BLaER1 (cell line): Measurements from ENCODE around the gene CACNA1F.

Experiments used
- H3K27ac ChIP-seq: shearing (Covaris generic); formaldehyde crosslinking; 2 replicates; pipeline ENCODE4 v1.8.1; 2022
- H3K27me3 ChIP-seq: shearing (Covaris generic); formaldehyde crosslinking; 2 replicates; pipeline ENCODE4 v1.8.1; 2022
- H3K36me3 ChIP-seq: shearing (Covaris generic); formaldehyde crosslinking; 2 replicates; pipeline ENCODE4 v1.8.1; 2022
- H3K4me1 ChIP-seq: shearing (Covaris generic); formaldehyde crosslinking; 2 replicates; pipeline ENCODE4 v1.8.1; 2022
- H3K4me2 ChIP-seq: shearing (Covaris generic); formaldehyde crosslinking; 2 replicates; pipeline ENCODE4 v1.8.1; 2022
- H3K4me3 ChIP-seq: shearing (Covaris generic); formaldehyde crosslinking; 2 replicates; pipeline ENCODE4 v1.8.1; 2022
- H3K9ac ChIP-seq: shearing (Covaris generic); formaldehyde crosslinking; 2 replicates; pipeline ENCODE4 v1.8.1; 2022
- H3K9me3 ChIP-seq: shearing (Covaris generic); formaldehyde crosslinking; 2 replicates; pipeline ENCODE4 v1.8.1; 2022
- H4K20me1 ChIP-seq: shearing (Covaris generic); formaldehyde crosslinking; 2 replicates; pipeline ENCODE4 v1.8.1; 2022
- Cebpa-rat ChIP-seq: shearing (Covaris generic); IDR thresholded peaks from 2 replicates; pipeline ENCODE4 v1.8.1; 2022

Gene CACNA1F

GRCh38 chrX:49247916-49248811 lies 15.0 kb upstream of the CACNA1F start:
- Histone ChIP-seq H3K27me3 (peaks cover 41% of the 10 kb centered on the region), H3K4me2 (no peak overlapping the region), H3K9ac (no peak overlapping the region), H3K4me1 (no peaks in the 10 kb centered on the region), H3K4me3 (no peak overlapping the region), H3K27ac (no peak overlapping the region), H4K20me1 (peaks cover 3% of the 10 kb centered on the region; the same call in 1 of the 2 replicates), H3K36me3 (peaks cover 56% of the 10 kb centered on the region), H3K9me3 (no peaks in the 10 kb centered on the region)
- no peak for TF ChIP-seq Cebpa-rat

- no peaks in the 10 kb centered on the region for H3K9me3 ChIP-seq
- peaks cover 11% of the 10 kb centered on the region; the same call in 1 of the 2 replicates for H4K20me1 ChIP-seq
- H3K27me3 ChIP-seq = peaks cover 48% of the 10 kb centered on the region
- no peak overlapping the region for H3K9ac ChIP-seq
- TF ChIP-seq Cebpa-rat = no peak
- peaks cover 64% of the 10 kb centered on the region for H3K36me3 ChIP-seq
- H3K4me2 ChIP-seq = no peak overlapping the region
- no peak overlapping the region for H3K27ac ChIP-seq
- no peak overlapping the region for H3K4me3 ChIP-seq
- H3K4me1 ChIP-seq = no peaks in the 10 kb centered on the region
Observed at GRCh38 chrX:49247346-49247745, 14.2 kb upstream of the CACNA1F start.

- H3K4me3 ChIP-seq = no peak overlapping the region
- H3K4me2 ChIP-seq = no peak overlapping the region
- H3K27ac ChIP-seq = no peak overlapping the region
- peaks cover 67% of the 10 kb centered on the region for H3K36me3 ChIP-seq
- H4K20me1 ChIP-seq = peaks cover 12% of the 10 kb centered on the region; the same call in 1 of the 2 replicates
- no peaks in the 10 kb centered on the region for H3K9me3 ChIP-seq
- H3K4me1 ChIP-seq = no peaks in the 10 kb centered on the region
- no peak for TF ChIP-seq Cebpa-rat
- H3K27me3 ChIP-seq = peaks cover 54% of the 10 kb centered on the region
- no peak overlapping the region for H3K9ac ChIP-seq
Observed at GRCh38 chrX:49246541-49246940, 13.4 kb upstream of the CACNA1F start.

DNA sequence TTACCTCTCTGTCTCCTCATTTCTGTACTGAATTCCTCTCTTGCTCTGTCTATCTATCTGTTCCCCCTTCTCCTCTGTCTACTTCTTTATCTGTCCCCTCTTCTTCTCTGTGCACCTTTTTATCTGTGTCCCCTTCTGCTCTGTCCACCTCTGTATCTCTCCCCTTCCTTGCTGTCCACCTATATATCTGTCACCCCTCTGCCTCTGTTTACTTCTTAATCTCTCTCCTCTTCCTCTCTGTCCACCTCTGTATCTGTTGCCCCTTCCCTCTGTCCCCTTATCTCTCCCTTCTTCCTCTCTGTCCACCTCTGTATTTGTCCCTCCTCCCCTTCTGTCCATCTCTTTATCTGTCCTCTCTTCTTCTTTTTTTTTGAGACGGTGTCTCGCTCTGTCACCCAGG lies 11.1 kb upstream of the CACNA1F start:
- H3K4me3 ChIP-seq = no peak overlapping the region
- no peak overlapping the region for H3K9ac ChIP-seq
- peaks cover 59% of the 10 kb centered on the region for H3K27me3 ChIP-seq
- peaks cover 12% of the 10 kb centered on the region; the same call in 1 of the 2 replicates for H4K20me1 ChIP-seq
- no peaks in the 10 kb centered on the region for H3K9me3 ChIP-seq
- no peak overlapping the region for H3K4me2 ChIP-seq
- peaks cover 58% of the 10 kb centered on the region for H3K36me3 ChIP-seq
- no peak for TF ChIP-seq Cebpa-rat
- H3K27ac ChIP-seq = no peak overlapping the region
- H3K4me1 ChIP-seq = no peaks in the 10 kb centered on the region

DNA sequence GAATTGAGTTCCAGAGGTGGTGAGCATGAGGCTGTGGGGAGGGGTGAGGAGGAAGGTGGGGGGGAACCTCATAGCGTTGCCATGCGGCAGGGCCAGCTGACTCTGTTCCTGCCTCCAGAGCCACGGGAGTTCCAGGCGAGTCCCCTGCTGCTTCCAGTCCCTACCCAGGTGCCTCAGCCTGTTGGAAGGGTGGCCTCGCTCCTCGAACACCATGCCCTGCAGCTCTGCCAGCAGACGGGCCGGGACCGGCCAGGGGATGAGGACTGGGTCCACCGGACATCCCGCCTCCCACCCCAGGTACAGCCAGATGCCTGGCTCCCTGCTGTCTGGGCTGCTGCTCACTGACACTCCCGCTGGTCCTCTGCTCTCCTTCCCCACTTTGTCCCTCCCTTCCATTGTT lies 10.0 kb upstream of the CACNA1F start:
- Histone ChIP-seq H3K4me2 (no peak overlapping the region), H3K27me3 (peaks cover 59% of the 10 kb centered on the region), H3K36me3 (peaks cover 50% of the 10 kb centered on the region), H3K9me3 (no peaks in the 10 kb centered on the region), H3K4me3 (no peak overlapping the region), H3K9ac (no peak overlapping the region), H4K20me1 (peaks cover 12% of the 10 kb centered on the region; the same call in 1 of the 2 replicates), H3K27ac (no peak overlapping the region), H3K4me1 (no peaks in the 10 kb centered on the region)
- TF ChIP-seq Cebpa-rat = no peak

GRCh38 chrX:49242545-49243066 lies 9.5 kb upstream of the CACNA1F start:
- peaks cover 59% of the 10 kb centered on the region for H3K27me3 ChIP-seq
- H3K27ac ChIP-seq = no peak overlapping the region
- no peaks in the 10 kb centered on the region for H3K4me1 ChIP-seq
- no peak overlapping the region for H3K4me2 ChIP-seq
- no peak for TF ChIP-seq Cebpa-rat
- no peak overlapping the region for H3K4me3 ChIP-seq
- H3K9ac ChIP-seq = no peak overlapping the region
- peaks cover 46% of the 10 kb centered on the region for H3K36me3 ChIP-seq
- H3K9me3 ChIP-seq = no peaks in the 10 kb centered on the region
- H4K20me1 ChIP-seq = peaks cover 12% of the 10 kb centered on the region; the same call in 1 of the 2 replicates

GRCh38 chrX:49238735-49239134 lies 5.6 kb upstream of the CACNA1F start:
- H3K36me3 ChIP-seq = peaks cover 16% of the 10 kb centered on the region
- H3K9me3 ChIP-seq = 0 out of 2 replicates have a peak, but pooled peaks cover 3% of the 10 kb centered on the region
- no peak overlapping the region for H3K27ac ChIP-seq
- H3K4me3 ChIP-seq = no peak overlapping the region
- H3K4me2 ChIP-seq = no peak overlapping the region
- no peak overlapping the region for H3K9ac ChIP-seq
- no peak for TF ChIP-seq Cebpa-rat
- peaks cover 16% of the 10 kb centered on the region for H3K4me1 ChIP-seq
- peaks cover 12% of the 10 kb centered on the region; the same call in 1 of the 2 replicates for H4K20me1 ChIP-seq
- H3K27me3 ChIP-seq = peaks cover 31% of the 10 kb centered on the region

DNA sequence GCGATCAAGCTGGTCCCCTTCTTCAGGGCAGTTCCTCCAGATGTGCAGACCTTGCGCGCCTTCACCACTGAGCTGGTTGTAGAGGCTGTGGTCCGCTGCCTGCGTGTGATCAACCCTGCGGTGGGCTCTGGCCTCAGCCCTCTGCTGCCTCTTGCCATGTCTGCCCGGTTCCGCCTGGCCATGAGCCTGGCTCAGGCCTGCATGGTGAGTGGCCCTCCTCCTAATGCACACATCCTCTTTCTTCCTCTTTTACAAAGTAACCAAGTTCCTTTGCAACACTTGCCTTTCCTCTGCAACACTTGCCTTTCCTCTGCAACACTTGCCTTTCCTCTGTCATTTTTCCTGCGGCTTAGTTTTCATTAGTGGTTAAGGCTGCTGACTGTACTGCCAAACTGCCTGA lies 3.9 kb upstream of the CACNA1F start:
- 0 out of 2 replicates have a peak, but pooled peaks cover 3% of the 10 kb centered on the region for H3K9me3 ChIP-seq
- H3K4me1 ChIP-seq = peaks cover 16% of the 10 kb centered on the region
- TF ChIP-seq Cebpa-rat = no peak
- no peaks in the 10 kb centered on the region for H3K36me3 ChIP-seq
- H3K27me3 ChIP-seq = peaks cover 15% of the 10 kb centered on the region
- H3K9ac ChIP-seq = no peak overlapping the region
- H4K20me1 ChIP-seq = no peaks in the 10 kb centered on the region
- H3K4me2 ChIP-seq = peak overlapping the region; percentile 63
- no peak overlapping the region for H3K4me3 ChIP-seq
- no peak overlapping the region for H3K27ac ChIP-seq

- no peak for TF ChIP-seq Cebpa-rat
- Histone ChIP-seq H3K4me3 (no peak overlapping the region), H3K9ac (no peak overlapping the region), H3K4me2 (no peak overlapping the region), H4K20me1 (no peaks in the 10 kb centered on the region), H3K9me3 (peaks cover 21% of the 10 kb centered on the region; the same call in 1 of the 2 replicates), H3K27ac (no peak overlapping the region), H3K4me1 (peaks cover 16% of the 10 kb centered on the region), H3K27me3 (peaks cover 16% of the 10 kb centered on the region), H3K36me3 (no peaks in the 10 kb centered on the region)
Observed at GRCh38 chrX:49233887-49234555, 881 bp upstream of the CACNA1F start.
